Stimulated activated CD8-positive, alpha-beta memory T cell treated with anti-CD3 and anti-CD28 coated beads, Interleukin-4, amount 100 ng/mL, for 1 hour (primary cell): ENCODE measurements around the gene ADAMTSL2.

Experiments
- DNase-seq, 2 donors: peaks; one replicate each; pipeline ENCODE4 v3.0.0-alpha.2; 2020; ENCODE audit warnings: low read depth in 2 of 2, low spot score in 1 of 2

Gene ADAMTSL2

DNA sequence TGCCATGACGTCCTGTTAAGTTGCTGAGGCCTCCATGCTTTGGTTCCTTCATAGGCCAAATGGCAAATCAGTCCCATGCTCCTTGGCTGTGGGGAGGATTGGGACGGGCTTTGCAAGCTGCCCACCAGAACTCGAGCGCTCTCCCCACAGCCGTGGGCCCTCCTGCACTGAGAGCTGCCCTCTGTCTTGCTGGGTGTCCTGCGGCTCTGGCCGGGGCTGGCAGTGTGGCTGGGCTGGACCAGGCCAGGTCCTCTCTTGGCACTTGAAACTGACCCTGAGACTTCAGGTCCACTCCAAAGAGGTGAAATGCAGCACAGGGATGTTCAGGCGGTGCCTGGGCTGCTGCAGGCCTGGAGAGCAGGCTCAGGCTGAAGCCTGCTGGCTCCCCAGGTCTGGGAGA lies 16.8 kb upstream of the ADAMTSL2 start:
- DNase-seq: no peak

DNA sequence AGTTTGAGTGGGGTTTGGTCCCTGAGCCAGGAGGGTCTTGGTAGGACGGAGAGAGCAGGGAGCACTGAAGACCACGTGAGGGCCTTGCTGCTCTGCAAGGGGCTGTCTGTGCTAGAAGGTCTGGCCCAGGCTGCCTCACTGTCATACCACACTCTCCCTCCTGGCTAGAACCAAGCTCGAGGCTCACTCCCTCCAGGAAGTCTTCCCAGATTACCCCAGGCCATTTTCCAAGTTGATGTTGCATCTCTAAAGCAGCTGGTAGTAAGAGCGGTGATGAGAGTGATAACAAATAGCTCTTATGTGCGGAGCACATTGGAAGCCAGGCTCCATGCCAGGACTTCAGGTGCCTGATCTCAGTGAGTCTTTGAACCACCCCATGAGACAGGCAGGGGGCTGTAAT lies 16.3 kb upstream of the ADAMTSL2 start:
- no peak for DNase-seq

- no peak for DNase-seq
Observed at GRCh38 chr9:133518706-133519449, 15.6 kb upstream of the ADAMTSL2 start.

DNA sequence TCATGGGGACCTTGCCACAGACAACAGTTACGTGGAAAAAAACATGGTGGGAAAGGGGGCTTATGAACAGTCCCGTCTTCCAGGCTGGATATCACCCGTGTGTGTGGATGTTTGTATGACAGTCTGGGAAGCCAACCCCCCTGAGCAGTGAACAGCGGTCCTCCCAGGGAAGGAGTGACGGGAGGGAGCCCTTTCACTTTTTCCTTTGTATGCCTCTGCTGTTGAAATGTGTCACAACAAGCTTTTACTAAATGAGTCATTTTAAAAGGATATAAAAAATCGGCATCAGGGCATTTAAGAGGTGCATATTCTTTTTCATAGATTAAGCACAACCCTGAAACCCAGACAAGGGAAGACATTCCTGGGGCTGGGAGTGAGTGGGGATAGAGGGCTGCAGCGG lies 14.8 kb upstream of the ADAMTSL2 start:
- no peak for DNase-seq

- no peak for DNase-seq
Observed at GRCh38 chr9:133520121-133520835, 14.2 kb upstream of the ADAMTSL2 start.

DNA sequence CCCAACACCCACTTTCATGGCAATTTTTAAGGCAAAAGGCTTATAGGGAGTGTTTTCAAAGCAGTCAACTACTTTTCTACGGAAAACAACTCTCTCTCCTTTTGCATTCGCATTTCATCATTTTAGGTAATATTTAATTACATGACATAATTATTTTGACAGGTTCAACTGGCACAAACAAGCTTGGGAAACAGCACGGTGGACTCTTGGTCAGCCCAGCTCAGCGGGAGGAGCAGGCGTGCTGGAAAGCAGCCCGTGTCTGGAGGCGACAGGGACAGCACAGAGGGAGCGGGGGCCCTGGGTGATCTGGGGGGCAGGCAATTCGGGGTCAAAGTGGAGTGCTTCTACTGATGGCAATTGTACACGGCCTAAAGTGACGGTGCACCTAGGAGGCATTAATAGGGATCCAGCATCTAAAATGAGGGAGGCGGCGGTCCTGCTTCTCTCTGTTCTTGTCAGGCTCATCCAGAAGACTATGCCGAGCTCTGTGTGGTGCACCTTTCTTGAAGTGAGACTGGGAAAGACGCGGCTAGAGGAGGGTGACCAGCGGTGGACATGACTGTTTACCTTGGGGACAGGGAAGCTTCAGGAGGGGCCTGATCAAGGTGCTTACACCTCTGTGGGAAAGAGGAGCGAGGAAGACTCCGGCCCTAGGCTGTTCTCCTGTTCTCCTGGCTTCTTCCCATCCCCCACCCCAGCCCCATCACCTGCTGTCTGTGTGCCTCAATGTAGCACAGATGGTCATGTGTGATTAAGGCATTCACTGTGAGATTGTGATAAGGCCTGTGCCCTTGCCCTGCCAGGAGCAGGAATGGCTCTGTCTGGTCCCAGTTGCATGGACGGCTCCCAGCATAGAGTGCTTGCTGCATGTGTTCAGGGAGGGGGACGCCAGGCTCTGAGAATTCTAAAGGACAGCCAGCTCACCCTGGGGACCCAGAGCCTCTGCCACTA lies 13.1 kb upstream of the ADAMTSL2 start:
- no peak for DNase-seq

- no peak for DNase-seq
Observed at GRCh38 chr9:133522073-133522910, 12.2 kb upstream of the ADAMTSL2 start.

GRCh38 chr9:133523106-133523505 lies 11.4 kb upstream of the ADAMTSL2 start:
- no peak for DNase-seq

- DNase-seq: no peak
Observed at GRCh38 chr9:133524146-133524545, 10.4 kb upstream of the ADAMTSL2 start.

- no peak for DNase-seq
Observed at GRCh38 chr9:133524679-133525228, 9.8 kb upstream of the ADAMTSL2 start, which contains the start of gene MYMK. Gene MYMK (minus strand): TSS chr9:133524959. CDS start chr9:133524844, 115 bp downstream.

- no peak for DNase-seq
Observed at GRCh38 chr9:133525677-133526076, 8.8 kb upstream of the ADAMTSL2 start.

DNA sequence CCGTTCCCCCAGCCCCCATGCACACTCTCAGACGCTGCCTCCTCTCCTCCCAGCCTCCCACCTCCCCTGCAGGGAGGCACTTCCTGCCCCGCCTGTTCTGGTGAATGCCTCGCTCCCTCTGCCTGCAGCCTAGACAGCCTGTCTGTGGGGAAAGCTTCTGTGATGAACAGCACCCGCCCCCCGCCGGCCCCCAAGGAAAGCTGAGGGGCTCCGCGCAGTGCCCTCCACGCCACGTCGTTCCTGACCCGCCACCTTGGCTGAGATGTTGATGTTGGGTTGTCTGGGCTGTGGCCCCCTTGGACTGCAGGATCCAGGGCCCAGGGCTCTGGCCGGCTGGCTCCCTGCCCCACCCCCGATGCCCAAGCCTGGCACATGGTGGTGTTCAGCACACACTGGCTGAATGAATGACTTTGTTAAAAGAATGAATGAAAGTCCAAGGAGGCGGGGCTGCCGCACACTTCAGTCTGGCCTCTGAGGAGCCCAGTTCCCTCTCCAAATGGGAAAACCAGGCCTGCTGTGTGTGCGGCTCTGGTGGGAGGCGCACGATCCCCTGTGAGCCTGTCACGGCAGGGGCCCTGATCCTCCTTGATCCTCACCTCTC lies 7.7 kb upstream of the ADAMTSL2 start:
- DNase-seq: no peak

DNA sequence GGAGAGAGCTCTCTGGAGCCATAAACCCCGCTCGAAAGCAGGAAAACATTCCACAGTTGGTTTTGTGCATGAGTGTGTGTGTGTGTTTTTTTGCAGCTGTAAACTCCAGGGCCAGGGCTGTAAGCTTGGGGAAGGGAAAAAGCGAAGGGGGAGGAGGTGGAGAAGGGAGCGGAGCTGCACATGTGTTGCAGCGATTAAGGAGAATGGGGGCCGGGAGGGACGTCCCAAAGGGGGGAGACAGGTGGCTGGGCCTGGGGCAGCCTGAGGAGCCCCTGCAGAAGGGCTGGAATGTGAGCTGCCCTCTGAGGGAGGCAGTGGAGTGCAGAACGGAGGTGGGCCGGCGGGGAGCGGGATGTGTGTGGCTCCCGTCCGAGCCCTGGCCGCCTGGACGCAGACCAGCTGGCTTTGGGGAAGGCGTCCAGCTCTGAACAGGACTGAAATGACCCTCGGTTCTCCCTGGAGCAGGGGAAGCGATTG lies 7.0 kb upstream of the ADAMTSL2 start:
- no peak for DNase-seq

DNA sequence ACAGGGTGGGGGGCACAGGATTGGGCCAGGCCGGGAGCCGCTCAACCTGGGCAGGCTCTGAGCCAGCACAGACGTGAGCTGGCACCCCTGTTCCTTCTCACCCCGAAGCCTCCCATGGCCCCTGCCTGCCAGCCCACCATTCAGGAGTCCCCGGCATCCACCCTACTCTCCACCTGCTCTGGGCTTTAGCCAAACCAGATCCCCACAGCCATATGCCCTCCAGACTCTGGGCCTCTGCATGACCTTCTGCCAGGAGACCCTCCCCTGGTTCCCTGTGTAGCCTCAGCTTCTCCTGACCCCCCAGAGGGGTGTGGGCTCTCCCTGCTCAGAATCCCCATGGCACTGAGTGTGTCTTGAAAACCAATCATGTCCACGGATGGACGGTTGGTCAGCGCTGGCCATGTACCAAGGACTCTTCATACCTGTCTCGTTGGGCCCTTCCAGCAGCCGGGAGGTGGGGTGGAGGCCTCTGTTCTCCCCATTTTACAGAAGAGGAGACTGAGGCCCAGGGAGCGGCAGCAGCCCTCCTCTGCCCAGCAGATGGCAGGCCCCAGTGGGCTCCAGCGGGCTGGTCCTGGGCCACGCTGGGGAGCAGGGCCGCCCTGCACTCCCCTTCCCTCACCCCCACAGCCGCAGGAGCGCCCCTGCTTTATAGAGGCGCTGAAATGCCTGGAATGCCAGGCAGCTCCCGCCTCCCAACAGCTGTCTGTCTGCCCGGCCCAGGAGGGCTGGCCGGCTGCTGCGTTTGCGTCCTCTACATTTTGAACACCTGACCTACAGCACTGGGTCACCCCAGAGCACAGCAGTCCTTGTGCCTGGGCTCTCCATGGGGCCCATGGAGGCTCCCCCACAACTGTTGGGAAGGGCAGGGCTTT lies 6.3 kb upstream of the ADAMTSL2 start:
- DNase-seq: no peak

DNA sequence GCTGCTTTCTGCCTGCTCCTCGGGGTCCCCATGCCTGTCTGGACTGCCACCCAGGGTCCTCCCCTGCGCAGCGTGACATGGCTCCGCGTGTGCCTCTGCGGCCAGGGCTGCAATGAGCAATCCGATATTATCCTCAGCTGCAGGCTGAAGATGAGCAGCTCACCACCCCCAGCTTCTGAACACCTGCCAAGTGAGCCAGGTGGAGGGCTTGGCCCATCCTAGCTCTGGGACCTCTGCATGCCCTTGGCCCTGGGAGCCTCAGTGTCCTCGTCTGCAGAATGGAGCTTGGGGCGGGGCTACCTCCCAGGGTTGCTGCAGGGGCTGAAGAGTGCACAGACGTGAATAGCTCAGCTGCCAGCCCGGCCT lies 5.6 kb upstream of the ADAMTSL2 start:
- no peak for DNase-seq

- no peak for DNase-seq
Observed at GRCh38 chr9:133529457-133529856, 5.0 kb upstream of the ADAMTSL2 start.

DNA sequence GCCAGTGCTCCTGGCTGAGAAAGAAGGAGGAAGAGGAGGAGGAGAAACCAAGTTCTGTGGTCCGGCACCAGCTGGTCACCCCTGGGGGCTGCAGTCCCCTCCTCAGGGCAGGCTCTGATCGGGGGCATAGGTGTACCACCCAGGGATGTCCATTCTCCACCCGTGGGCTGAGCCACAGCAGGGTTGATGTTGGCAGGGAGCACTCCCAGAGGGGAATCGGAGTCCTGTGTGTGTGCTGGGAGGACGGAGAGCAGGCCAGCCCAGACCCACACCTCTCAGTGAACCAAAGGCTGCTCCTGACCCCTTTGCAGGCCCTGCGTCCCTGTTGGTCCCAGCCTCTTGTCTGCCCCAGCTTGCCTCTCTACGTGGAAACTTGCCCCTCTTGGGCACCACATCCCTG lies 4.6 kb upstream of the ADAMTSL2 start:
- DNase-seq: no peak

GRCh38 chr9:133531293-133531692 lies 3.2 kb upstream of the ADAMTSL2 start:
- DNase-seq: no peak
